Measurements from ENCODE around the gene SIGLEC15.

GRCh38 chr18:45792506-45793263 lies 32.8 kb upstream of the SIGLEC15 start:
- TF ChIP-seq POLR2AphosphoS5 (IDR thresholded peaks at IDR 0.05; ENCODE audit: low read depth, low read length) (no peak), PAX5 (IDR thresholded peaks at IDR 0.05; ENCODE audit: insufficient read depth, low read length, severe bottlenecking) (no peak)
